ENCODE data around the gene FLRT1.

FLRT1 gene

DNA sequence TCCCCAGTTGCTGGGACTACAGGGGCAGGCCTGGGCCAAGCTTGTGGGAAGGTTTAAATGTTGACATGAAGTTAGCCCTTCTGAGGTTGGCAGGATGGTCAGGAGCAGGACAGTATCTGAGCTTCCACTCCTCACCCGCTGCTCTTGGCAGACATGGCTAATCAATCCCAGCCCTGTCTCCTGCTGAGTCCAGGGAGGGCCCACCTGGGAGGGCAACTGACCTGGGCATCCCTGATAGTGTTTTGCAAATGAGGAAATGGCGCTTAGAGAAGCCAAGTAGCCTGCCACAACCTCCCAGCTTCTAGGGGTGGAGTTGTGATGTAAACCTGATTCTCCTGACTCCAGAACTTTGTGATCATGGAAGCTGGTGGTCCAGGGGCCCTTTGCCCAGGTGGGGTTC, 16.7 kb downstream of the FLRT1 start:
- DNase-seq: no peak

GRCh38 chr11:64052938-64053622, 17.3 kb downstream of the FLRT1 start:
- no peak for DNase-seq

- no peak for DNase-seq
These were observed 18.0 kb downstream of the FLRT1 start for GRCh38 chr11:64053699-64054098.

DNA sequence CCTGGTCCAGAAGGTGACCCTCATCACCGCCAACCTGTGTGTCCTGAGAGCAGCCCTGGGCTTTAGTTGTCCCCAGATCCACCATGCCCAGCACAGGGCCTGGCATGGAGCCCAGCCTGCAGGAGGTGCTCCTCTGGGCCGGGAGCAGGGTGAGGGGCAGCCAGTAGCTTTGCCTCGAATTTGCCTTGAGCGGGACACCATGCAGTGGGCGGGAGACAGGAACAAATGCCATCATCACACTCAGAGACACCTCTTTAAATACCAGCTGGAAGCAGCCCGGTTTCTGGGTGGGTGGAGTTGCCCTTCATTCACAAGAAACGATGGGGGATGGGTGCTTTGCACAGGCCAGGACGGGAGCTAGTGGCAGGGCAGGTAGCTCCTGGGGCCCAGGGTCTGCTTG, 19.3 kb downstream of the FLRT1 start:
- DNase-seq: no peak

DNA sequence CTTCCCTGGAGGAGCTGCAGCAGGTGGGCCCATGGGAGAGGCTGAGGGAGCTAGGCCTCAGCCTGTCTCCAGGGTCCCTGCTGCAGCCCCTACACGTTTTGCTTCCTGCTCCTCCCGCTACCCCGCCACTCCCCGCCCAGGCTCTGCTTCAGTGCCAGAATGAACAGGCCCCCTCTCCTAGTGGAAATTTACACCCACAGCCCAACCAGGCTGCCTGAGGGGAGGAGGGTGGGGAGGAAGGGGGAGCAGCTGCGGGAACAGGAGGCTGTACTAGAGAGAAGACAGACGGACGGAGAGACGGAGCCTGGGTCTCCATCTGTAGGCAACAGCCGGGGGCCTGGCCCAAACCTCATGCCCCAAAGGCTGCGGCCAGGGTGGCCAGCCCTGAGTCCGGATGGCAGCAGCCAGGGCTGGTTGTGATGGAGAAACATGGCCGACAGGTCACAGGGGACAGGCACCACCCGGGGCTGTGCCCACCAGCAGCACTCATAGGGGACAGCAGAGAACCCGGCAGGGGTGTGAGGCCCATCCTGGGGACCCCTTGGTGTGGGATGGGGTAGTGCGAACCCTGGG, 20.6 kb downstream of the FLRT1 start:
- no peak for DNase-seq

DNA sequence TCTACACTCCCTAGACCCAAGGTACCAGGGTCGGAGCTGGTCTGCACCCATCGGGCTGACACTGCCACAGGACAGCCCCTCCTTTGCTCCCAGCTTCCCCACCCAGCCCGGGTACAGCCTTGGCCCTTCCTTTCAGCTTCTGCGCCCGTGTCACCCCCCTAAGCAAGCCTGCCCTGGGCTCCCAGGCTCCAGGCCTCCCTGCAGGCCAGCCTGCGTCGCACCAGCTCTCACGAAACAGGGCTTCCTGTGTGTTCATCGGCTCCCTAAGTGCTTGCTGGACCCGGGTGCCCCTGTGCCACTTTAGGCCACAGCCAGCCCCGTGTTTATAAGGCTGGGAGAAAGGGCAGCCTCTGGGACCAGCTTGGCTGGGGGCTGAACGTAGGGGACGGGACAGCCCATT, 21.1 kb downstream of the FLRT1 start:
- DNase-seq: no peak

DNA sequence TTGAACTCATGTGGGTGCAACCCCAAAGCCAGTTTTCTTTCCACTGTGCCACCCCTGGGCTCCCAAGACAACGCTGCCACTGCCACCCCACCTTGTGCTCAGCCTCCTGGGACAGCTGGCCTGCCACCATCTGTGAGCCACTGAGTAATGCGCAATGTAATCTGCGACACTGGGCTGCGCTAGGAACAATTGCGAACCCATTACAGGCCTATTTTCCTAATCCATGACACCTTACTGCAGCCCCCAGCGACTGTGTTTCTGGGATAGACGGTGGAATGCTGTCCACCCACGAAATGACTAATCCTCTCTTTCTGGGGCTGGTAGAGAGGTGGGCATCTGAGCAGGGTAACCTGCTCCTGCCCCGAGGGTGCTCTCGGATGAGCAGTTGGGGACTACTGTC, 22.2 kb downstream of the FLRT1 start:
- DNase-seq: no peak

DNA sequence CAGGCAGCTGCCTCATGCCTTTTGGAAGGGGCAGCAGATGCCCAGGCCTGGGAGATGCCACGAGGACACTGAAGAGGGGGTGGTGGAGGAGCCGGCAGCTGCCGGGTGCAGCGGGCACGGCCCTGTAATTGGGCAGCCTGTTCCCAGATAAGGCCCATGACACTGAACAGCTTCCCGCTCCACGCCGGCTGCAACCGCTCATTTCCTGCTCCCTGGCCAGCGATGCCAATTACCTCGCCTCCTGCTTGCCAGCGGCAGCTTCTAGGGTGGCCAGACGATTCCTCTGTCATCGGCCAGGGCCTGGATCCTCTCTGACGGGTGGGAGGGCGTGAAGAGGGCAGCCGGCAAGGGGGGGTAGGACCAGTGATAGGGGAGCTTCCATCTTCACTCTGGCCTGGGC, 22.8 kb downstream of the FLRT1 start:
- DNase-seq: no peak

- DNase-seq: no peak
These were observed 23.8 kb downstream of the FLRT1 start for GRCh38 chr11:64059339-64060140.

DNA sequence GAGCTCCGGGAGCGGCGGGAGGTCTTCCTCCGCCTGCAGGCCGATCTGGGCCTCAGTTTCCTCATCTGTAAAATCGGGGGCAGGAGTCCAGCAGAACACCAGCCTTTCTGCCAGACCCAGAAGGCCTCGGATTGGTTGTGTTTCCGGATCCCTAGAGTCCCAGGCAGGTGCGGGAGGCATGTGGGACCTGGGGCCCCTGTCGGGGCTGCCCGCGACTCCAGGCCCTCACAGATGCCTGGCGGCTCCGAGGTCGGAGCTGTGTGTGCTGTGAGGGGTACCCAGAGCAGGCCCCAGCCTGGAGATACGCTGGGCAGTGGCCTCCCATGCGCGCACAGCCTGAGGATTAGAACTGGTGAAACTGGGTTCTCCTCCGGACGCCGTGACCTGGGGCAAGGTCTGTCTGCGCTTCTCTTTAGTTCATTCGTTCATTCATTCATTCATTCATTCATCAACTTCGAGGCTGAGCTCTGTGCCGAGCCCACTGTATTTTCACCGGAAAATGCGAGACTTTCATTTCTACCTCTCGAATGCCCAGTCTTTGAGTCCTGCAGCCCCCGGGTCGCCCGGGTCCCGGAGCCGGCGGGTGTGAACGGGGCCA, 24.6 kb downstream of the FLRT1 start:
- no peak for DNase-seq

DNA sequence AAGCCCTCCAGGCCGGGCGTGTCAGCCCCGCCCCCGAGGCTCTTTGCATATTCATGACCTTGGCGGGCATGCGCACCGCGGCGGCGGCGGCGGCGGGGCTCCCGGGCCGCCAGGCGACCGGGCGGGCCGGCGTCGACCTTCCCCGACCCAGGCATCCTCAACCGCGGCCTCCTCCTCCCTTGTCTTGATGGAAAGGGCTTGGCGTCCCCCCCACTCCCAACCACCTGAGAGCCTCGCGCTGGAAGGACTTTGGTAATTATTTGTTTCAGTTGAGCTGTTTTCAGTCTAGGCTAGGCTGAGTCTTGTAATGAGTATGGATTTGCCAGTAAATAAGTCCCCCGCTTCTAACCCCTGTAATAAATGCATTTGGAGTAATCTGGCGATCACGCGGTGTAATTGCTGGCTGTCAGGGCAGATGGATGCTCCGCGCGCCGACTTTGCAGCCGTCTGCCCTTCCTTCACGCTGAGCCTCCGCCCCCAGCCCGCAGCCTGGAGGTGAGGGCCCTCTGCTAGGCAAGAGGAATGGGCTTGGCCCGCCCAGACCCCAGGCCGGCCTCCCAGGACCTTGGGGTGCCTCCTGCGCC, 25.2 kb downstream of the FLRT1 start:
- peak in 4 of 6 experiments; percentile 16 to 30 (median 22) for DNase-seq

- no peak for DNase-seq
These were observed 26.7 kb downstream of the FLRT1 start for GRCh38 chr11:64062185-64063039.

DNA sequence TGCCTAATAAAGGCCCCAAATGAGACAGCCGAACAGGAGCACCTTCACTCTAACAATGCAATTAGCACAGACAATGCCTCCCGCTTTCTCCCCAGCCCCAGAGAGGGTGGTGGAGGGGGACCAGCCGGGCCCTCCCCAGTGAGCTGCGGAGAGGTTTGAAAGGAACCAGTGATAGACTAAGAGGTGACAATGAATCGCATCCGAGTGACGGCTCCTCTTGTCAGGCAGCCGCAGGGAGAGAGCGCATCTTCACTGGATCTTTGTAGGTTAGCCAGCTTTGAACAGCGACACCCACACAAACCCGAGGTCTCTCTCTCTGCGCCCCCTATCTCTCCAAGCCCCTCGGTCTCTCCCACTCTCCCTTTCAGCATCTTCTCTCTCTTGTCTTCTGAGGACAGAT, 28.0 kb downstream of the FLRT1 start:
- DNase-seq: no peak

- DNase-seq: no peak
These were observed 28.8 kb downstream of the FLRT1 start for GRCh38 chr11:64064374-64065140.

DNA sequence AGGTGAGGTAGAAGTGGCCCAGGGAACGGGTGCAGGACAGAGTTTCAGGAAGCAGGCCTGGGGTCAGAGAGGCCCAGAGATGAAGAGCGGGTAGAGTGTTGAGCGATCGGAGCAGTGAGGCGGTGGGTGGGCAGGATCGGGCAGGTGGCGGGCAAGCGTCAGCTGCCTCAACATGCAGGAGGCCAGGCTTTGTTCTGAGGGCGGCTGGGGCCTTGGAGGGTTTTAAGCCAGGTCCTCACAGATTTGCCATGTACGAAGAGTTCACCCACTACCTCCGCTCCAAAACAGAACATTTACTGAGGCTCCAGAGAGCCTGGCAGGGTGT, 29.4 kb downstream of the FLRT1 start:
- no peak for DNase-seq

GRCh38 chr11:64065712-64066111, 30.0 kb downstream of the FLRT1 start:
- no peak for DNase-seq

GRCh38 chr11:64067230-64067993, 31.7 kb downstream of the FLRT1 start:
- no peak for DNase-seq

GRCh38 chr11:64068705-64069400, 33.1 kb downstream of the FLRT1 start:
- no peak for DNase-seq

GRCh38 chr11:64069401-64070313, 33.9 kb downstream of the FLRT1 start:
- no peak for DNase-seq

Measured in stimulated activated naive CD4-positive, alpha-beta T cell (primary cell).